GM19238 (cell line): ENCODE data around the gene FBXO34.
"Not testable (repeated sequence)": the region's sequence is repeated elsewhere in the genome, so short reads cannot be mapped to it uniquely, and the experiment has no call there.

Experiments used
- DNase-seq: peaks from one replicate; pipeline ENCODE4 v3.0.0; 2011; ENCODE audit warnings: low spot score; ENCODE audit not compliant: insufficient read length

FBXO34 gene

DNA sequence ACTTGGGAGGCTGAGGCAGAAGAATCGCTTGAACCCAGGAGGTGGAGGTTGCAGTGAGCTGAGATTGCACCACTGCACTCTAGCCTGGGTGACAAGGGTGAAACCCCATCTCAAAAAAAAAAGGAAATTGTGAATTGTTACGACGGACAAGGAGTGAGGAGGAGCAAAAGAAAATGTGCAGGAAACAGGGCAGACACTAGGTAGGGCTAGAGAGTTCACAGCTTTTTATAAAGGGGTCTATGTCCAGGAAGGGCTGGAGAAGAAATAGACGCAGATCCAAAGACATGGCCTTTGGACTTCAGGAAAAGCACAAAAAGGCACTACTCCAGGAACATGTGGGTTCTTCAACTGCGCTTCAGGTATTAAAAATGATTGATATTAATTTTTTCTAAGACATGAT is 106.0 kb downstream of the FBXO34 start:
- no peak for DNase-seq

DNA sequence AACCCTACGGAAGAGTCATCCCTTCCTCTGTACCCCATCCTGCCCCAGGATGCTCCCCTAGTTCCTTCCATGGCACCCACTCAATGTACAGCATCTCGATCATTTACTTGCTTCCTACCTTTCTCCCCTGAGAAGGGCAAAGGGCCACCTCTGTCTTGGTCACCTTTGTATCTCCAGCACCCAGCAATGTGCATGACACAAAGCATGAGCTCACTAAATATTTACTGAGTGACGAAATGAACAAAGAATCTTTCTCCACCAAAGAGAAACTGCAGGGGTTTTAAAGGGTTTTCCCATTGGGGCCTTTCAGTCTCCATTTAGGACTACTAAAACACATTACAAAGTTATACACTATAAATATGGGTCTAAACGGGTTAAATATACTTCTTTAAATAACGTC is 109.8 kb downstream of the FBXO34 start:
- no peak for DNase-seq

DNA sequence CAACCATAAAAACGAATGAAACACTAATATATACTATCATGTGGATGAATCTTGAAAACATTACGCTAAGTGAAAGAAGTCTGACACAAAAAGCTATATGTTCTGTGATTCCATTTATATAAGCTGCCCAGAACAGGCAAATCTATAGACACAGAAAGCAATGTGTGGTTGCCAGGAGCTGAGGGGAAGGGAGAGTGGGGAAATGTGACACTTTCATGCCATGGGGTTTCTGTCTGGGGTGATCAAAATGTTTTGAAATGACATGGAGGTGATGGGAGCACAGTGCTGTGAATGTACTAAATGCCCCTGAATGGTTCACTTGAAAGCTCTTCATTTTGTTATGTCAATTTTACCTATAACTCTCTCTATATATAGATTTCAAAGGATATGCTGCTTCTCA is 110.3 kb downstream of the FBXO34 start:
- no peak for DNase-seq

DNA sequence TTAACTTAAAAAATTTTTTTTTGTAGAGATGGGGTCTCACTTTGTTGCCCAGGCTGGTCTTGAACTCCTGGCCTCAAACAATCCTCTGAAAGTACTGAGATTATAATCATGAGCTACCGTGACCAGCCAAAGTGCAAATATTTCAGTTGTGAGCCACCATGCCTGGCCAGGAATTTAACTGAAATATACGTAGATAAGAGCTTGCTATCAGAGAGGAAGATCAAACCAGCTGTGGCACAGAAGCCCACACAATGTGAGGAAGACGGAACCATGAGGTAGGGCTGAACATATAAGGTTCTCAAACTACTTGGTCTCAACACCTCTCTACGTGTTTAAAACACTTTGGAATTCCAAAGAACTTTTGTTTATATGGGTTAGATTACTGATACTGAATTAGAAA is 111.3 kb downstream of the FBXO34 start:
- DNase-seq: no peak

DNA sequence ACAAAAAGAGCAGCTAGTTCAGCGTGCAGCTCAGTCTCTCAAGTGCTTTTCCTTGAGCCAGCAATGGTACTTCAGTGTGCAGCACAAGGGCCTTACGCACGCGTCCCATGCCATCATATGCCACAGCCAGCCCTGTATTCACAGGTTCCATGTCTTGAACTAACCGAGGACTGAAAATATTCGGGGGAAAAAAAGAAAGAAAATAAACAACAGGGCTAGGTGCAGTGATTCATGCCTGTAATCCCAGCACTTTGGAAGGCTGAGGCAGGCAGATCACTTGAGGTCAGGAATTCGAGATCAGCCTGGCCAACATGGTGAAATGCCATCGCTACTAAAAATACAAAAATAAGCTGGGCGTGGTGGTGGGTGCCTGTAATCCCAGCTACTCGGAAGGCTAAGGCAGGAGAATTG is 111.8 kb downstream of the FBXO34 start:
- not testable (repeated sequence) for DNase-seq

DNA sequence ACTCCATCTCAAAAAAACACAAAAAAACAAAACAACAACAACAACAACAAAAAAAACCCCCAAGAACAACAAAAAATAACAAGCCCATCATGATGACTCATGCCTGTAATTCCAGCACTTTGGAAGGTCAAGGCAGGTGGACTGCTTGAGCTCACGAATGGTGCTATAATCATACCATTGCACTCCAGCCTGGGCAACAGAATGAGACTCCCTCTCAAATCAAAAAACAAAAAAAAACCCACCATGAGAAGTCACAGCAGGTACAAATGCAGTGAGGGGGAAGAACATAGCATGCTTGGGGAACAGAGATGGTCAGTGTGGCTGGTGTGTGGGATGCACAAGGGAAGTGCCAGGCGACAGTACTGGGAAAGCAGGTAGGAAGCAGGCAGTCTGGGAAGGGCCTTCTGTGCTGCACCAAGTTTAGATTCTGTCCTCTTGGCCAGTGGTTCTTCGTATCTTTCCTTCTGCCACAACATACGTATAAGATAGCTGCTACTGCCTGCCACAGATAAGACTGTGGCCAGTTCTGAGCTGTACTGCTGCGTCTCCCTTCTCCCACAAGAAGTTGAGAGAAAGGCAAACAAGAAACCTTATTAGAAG is 112.4 kb downstream of the FBXO34 start:
- no peak for DNase-seq

DNA sequence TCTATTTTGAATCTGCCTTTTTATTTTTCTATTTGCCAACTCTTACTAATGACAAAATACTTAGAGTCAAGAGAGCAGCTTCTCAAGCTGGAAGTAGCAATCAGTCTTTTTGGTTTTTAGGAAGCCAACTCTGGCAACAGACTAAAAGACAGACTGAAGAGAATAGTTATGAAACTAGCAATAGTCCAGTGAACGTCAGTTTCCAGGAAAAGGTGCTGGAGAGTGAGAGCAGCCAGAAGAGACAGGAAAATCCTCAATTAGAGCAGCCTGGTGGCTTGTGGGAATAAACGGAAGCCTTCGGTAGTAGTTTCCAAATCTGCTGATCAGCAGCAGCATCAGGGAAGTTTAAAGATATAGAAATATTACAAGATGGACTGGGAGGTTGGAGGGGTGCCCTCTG is 113.3 kb downstream of the FBXO34 start:
- DNase-seq: no peak

DNA sequence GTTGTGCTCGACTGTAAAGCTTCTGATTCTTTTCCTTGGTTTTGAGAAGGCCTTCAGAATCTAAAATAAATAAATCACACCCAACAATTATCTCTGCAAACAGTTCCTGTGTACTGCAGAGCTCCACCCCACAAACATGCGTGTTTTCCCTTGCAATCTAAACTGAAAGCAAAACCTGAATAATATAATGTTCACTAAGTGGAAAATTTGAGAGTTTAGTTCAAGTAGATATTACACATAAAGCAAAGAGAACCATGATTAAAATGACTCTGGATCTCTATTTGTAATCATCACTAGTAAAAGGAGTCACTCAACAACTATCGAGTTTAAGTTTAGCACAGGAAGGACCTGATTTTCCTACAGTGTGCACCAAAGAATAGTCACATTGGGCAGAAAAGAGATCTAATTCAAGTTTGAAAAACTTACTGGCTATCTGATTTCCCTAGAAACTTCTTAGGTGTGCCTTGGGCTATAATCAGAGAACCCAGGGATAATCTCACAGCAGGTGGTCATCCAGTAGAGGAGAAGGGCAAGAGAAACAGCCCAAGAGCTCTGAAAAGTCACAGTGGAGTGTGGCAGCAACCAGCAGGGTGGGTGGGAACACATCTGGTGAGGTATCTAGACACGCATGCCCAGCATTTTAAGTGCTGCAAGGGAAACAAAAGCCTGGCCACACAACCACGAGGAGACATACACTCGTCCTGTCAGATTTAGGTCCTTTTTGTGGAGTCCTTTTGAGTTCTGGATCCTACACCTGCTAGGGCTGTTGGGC is 115.0 kb downstream of the FBXO34 start:
- DNase-seq: no peak

DNA sequence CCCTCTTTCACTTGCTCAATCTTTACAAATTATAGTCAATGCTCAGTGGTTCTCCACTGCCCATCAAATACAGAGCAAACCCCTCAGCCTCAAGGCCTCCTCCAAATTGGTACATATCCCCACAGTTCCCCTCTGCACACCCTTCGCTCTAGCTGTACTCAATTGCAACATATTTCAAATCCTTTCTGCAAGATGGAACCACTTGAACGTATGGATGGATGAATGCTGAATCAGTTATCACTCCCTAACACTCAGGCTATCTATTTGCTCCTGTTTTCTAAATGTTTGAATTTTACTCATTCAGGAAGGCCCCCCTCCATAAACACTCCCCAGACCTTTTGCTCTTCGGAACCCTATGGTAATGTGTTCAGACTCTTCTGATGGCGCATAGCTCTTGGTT is 115.9 kb downstream of the FBXO34 start:
- DNase-seq: no peak

DNA sequence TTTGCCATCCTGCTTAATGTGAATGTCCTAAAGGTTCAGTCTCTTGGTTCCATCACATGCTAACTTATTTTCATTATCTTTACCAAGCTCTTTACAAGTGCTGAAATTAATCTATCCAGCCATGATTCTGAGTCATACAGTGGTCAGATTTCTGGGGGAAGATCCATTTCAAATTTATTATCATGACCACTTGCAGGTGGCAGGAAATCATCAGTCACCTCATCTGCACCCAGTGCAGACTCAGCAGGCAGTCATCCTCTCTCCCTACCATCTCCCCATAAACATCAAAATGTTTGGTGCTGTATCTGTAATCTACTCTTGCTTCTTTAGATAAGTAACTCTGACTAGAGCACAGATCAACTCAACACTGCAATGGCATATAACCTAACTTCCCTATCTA is 116.9 kb downstream of the FBXO34 start:
- no peak for DNase-seq

DNA sequence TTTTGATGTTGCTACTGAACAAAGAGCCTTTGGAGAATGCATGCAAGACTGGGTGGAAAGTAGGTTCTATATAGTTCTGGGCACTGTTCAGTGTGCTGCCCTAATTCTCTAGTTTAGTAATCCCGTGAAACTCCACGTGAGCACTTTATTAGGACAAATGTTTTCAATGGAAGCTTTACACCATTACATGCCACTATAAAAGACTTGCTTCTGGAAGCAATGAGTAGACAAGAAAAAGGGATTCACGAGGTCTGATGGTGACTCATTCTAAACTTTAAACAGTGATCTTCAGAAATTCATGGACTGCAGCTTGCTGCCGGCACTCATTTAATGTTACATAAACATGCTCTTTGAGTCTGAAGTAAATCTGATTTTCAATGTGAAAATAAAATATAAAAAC is 118.1 kb downstream of the FBXO34 start:
- DNase-seq: no peak

DNA sequence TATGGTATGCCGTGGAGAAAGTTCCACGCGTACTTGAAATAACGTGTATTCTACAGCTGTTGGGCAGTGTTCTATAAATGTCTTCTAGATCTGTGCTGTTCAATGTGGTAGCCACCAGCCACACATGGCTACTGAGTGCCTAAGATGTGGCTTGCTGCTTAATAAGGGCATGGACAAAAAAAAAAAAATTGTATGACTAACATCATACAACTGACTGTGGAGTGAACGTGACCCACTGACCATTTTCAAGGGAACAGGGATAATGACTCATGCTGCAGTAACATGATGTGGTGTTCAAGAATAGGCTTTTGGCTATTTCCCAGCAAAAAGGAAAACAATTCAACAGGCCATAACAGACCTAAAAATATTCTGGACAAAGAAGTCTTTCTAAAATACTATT is 127.5 kb downstream of the FBXO34 start:
- DNase-seq: no peak

DNA sequence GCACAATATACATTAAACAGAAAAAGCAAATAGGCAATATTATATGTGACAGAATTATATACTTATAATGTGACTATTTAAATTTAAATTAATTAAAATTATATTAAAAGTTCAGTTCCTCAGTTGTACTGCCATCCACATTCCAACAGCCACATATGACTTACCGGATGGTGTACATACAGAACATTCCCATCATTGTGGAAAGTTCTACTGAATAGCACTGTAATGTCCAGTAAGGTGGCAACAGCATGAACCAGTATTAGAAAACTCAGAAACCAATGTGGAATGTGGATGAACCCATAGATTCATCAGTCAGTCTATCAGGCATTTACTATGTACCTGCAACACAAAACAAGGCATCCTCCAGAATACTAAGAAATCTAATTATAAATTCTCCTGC is 128.0 kb downstream of the FBXO34 start:
- DNase-seq: no peak

DNA sequence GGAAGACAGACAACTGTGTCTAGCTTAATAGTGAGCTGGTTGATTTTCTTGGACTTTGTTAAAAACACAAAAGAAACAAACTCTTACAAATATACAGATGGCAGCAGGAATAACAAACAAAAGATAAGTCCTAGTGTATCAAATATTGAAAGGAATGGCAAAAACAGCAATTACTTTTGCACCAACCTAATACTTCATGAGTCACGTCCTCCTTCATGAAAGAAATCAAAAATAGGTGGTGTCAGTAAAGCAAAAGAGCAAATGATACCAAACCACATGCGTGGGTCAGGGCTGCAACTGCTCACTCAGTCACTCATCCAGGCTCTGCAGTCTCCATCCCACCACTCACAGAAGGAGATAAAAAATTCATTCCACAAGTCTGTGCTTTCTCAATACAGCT is 128.6 kb downstream of the FBXO34 start:
- no peak for DNase-seq

DNA sequence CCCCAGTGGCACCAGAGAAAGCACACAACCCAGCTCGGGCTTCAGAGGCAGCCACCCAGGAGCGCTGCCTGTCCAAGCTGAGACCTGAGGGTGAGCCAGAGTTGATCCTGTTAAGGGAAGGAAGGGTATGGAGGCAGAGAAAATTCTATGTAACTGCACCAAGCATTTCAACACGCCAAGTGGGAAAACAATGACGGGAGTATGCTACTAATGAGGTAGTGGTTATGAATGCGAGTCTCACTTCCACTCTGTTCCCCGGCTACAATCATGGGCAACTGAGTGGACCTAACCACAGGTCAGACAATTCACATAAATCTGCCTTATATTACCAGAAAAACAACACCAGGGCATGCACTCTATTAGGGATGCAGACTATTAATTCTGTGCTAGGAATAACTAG is 130.5 kb downstream of the FBXO34 start:
- DNase-seq: no peak
